ENCODE results near the gene ZNF488.

Gene ZNF488

DNA sequence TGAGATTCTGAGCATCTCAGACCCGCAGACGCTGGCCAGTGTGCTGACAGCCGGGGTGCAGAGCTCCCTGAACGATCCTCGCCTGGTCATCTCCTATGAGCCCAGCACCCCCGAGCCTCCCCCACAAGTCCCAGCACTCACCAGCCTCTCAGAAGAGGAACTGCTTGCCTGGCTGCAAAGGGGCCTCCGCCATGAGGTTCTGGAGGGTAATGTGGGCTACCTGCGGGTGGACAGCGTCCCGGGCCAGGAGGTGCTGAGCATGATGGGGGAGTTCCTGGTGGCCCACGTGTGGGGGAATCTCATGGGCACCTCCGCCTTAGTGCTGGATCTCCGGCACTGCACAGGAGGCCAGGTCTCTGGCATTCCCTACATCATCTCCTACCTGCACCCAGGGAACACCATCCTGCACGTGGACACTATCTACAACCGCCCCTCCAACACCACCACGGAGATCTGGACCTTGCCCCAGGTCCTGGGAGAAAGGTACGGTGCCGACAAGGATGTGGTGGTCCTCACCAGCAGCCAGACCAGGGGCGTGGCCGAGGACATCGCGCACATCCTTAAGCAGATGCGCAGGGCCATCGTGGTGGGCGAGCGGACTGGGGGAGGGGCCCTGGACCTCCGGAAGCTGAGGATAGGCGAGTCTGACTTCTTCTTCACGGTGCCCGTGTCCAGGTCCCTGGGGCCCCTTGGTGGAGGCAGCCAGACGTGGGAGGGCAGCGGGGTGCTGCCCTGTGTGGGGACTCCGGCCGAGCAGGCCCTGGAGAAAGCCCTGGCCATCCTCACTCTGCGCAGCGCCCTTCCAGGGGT, 35.2 kb downstream of the ZNF488 start:
- Histone ChIP-seq H3K27me3 (replicated peaks in 2 of 5; ENCODE audit: control insufficient read depth in 4 of 5, insufficient read depth in 5 of 5, low read length in 4 of 5) (peaks cover 0 to 2% (median 0%) of the 10 kb centered on the region in 5 experiments), H3K36me3 (ENCODE audit: control insufficient read depth in 4 of 4, insufficient read depth in 4 of 4, low read length in 3 of 4) (no peaks in the 10 kb centered on the region), H3K9me3 (ENCODE audit: control extremely low read depth in 1 of 5, control insufficient read depth in 4 of 5, insufficient read depth in 2 of 5, low read depth in 1 of 5, low read length in 4 of 5) (no peaks in the 10 kb centered on the region), H3K4me1 (ENCODE audit: control extremely low read depth in 1 of 4, control insufficient read depth in 4 of 4, insufficient read depth in 4 of 4, low read length in 3 of 4) (no peaks in the 10 kb centered on the region), H3K27ac (ENCODE audit: insufficient read depth in 1 of 2, low read depth in 1 of 2, low read length in 2 of 2, poor library complexity in 1 of 2, severe bottlenecking in 2 of 2) (no peak overlapping the region), H3K4me3 (ENCODE audit: control insufficient read depth in 1 of 7, extremely low read depth in 1 of 7, insufficient read depth in 4 of 7, low read depth in 2 of 7, low read length in 6 of 7) (no peak overlapping the region)
- ChIA-PET POLR2A (no interaction called here), CTCF (interaction anchor here (1.7 kb wide), 1 partner anchor 12 kb away, joined by 5 read pairs; no protein-coding TSS in a partner anchor)
- no peak for DNase-seq
- WGBS (ENCODE audit: insufficient coverage): 94% methylated on average over 33 of the region's 36 CpGs

DNA sequence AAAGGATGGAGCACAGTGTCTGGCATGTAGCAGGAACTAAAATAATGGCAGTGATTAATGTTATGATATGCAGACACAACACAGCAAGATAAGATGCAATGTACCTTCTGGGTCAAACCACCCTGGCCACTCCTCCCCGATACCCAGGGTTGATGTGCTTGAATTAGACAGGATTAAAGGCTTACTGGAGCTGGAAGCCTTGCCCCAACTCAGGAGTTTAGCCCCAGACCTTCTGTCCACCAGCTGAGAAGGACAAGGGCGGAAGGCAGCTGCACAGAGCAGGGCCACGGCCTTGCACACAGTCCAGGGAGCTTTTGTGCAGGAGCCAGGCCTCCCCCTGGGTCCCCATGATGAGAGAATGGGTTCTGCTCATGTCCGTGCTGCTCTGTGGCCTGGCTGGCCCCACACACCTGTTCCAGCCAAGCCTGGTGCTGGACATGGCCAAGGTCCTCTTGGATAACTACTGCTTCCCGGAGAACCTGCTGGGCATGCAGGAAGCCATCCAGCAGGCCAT, 35.9 kb downstream of the ZNF488 start, which contains the start of gene RBP3:
Gene RBP3, plus strand, starts transcription at position 226 of the 514 bp plus-strand sequence. Its CDS starts 122 bp downstream, at position 348.
- DNase-seq: no peak
- Histone ChIP-seq H3K27ac (ENCODE audit: insufficient read depth in 1 of 2, low read depth in 1 of 2, low read length in 2 of 2, poor library complexity in 1 of 2, severe bottlenecking in 2 of 2) (no peak within 1 kb of the TSS), H3K4me1 (ENCODE audit: control extremely low read depth in 1 of 4, control insufficient read depth in 4 of 4, insufficient read depth in 4 of 4, low read length in 3 of 4) (no peaks in the 10 kb centered on the region), H3K27me3 (replicated peaks in 2 of 5; ENCODE audit: control insufficient read depth in 4 of 5, insufficient read depth in 5 of 5, low read length in 4 of 5) (peaks cover 0 to 2% (median 0%) of the 10 kb centered on the region in 5 experiments), H3K4me3 (ENCODE audit: control insufficient read depth in 1 of 7, extremely low read depth in 1 of 7, insufficient read depth in 4 of 7, low read depth in 2 of 7, low read length in 6 of 7) (no peak within 1 kb of the TSS), H3K9me3 (ENCODE audit: control extremely low read depth in 1 of 5, control insufficient read depth in 4 of 5, insufficient read depth in 2 of 5, low read depth in 1 of 5, low read length in 4 of 5) (no peaks in the 10 kb centered on the region), H3K36me3 (ENCODE audit: control insufficient read depth in 4 of 4, insufficient read depth in 4 of 4, low read length in 3 of 4) (no peaks in the 10 kb centered on the region)
- WGBS (ENCODE audit: insufficient coverage): 97% methylated on average over 4 of the region's 5 CpGs
- ChIA-PET POLR2A (no interaction called here), CTCF (interaction anchor here (1.7 kb wide), 1 partner anchor 12 kb away, joined by 5 read pairs; no protein-coding TSS in a partner anchor)

DNA sequence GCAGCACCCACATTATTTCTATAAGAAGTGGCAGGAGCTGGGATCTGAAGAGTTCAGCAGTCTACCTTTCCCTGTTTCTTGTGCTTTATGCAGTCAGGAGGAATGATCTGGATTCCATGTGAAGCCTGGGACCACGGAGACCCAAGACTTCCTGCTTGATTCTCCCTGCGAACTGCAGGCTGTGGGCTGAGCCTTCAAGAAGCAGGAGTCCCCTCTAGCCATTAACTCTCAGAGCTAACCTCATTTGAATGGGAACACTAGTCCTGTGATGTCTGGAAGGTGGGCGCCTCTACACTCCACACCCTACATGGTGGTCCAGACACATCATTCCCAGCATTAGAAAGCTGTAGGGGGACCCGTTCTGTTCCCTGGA, 36.8 kb downstream of the ZNF488 start:
- peaks cover 0 to 2% (median 0%) of the 10 kb centered on the region in 5 experiments for H3K27me3 ChIP-seq (replicated peaks in 2 of 5; ENCODE audit: control insufficient read depth in 4 of 5, insufficient read depth in 5 of 5, low read length in 4 of 5)
- WGBS (ENCODE audit: insufficient coverage): 96% methylated on average over 3 of the region's 4 CpGs
- no peak overlapping the region for H3K4me3 ChIP-seq (ENCODE audit: control insufficient read depth in 1 of 7, extremely low read depth in 1 of 7, insufficient read depth in 4 of 7, low read depth in 2 of 7, low read length in 6 of 7)
- no peaks in the 10 kb centered on the region for H3K36me3 ChIP-seq (ENCODE audit: control insufficient read depth in 4 of 4, insufficient read depth in 4 of 4, low read length in 3 of 4)
- no peak overlapping the region for H3K27ac ChIP-seq (ENCODE audit: insufficient read depth in 1 of 2, low read depth in 1 of 2, low read length in 2 of 2, poor library complexity in 1 of 2, severe bottlenecking in 2 of 2)
- CTCF ChIA-PET: interaction anchor here (1.7 kb wide), 1 partner anchor 13 kb away, joined by 5 read pairs; no protein-coding TSS in a partner anchor
- no peak for DNase-seq
- POLR2A ChIA-PET: no interaction called here
- H3K4me1 ChIP-seq (ENCODE audit: control extremely low read depth in 1 of 4, control insufficient read depth in 4 of 4, insufficient read depth in 4 of 4, low read length in 3 of 4): no peaks in the 10 kb centered on the region
- no peaks in the 10 kb centered on the region for H3K9me3 ChIP-seq (ENCODE audit: control extremely low read depth in 1 of 5, control insufficient read depth in 4 of 5, insufficient read depth in 2 of 5, low read depth in 1 of 5, low read length in 4 of 5)

DNA sequence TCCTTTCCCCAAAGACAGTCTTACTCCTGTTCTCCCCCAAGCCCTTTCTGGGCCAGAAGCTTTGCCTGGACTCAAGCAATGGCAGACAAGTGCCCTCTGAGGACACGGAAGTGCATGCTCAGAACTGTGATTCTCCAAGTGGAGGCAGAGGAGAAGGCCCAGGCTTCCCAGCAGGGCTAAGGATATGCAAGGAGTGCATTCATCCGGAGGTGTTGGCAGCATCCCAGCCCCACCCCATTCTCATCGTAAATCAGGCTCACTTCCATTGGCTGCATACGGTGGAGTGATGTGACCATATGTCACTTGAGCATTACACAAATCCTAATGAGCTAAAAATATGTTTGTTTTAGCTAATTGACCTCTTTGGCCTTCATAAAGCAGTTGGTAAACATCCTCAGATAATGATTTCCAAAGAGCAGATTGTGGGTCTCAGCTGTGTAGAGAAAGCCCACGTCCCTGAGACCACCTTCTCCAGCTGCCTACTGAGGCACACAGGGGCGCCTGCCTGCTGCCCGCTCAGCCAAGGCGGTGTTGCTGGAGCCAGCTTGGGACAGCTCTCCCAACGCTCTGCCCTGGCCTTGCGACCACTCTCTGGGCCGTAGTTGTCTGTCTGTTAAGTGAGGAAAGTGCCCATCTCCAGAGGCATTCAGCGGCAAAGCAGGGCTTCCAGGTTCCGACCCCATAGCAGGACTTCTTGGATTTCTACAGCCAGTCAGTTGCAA, 37.4 kb downstream of the ZNF488 start:
- ChIA-PET CTCF (interaction anchor here (1.0 to 1.7 kb wide), 2 partner anchors 14 to 352 kb away, joined by 3 to 5 read pairs; no protein-coding TSS in a partner anchor), POLR2A (no interaction called here)
- H3K27me3 ChIP-seq (replicated peaks in 2 of 5; ENCODE audit: control insufficient read depth in 4 of 5, insufficient read depth in 5 of 5, low read length in 4 of 5): peaks cover 0 to 2% (median 0%) of the 10 kb centered on the region in 5 experiments
- WGBS (ENCODE audit: insufficient coverage): 96% methylated on average over 9 of the region's 13 CpGs
- no peak for DNase-seq
- H3K36me3 ChIP-seq (ENCODE audit: control insufficient read depth in 4 of 4, insufficient read depth in 4 of 4, low read length in 3 of 4): no peaks in the 10 kb centered on the region
- no peaks in the 10 kb centered on the region for H3K9me3 ChIP-seq (ENCODE audit: control extremely low read depth in 1 of 5, control insufficient read depth in 4 of 5, insufficient read depth in 2 of 5, low read depth in 1 of 5, low read length in 4 of 5)
- H3K4me1 ChIP-seq (ENCODE audit: control extremely low read depth in 1 of 4, control insufficient read depth in 4 of 4, insufficient read depth in 4 of 4, low read length in 3 of 4): no peaks in the 10 kb centered on the region
- no peak overlapping the region for H3K27ac ChIP-seq (ENCODE audit: insufficient read depth in 1 of 2, low read depth in 1 of 2, low read length in 2 of 2, poor library complexity in 1 of 2, severe bottlenecking in 2 of 2)
- no peak overlapping the region for H3K4me3 ChIP-seq (ENCODE audit: control insufficient read depth in 1 of 7, extremely low read depth in 1 of 7, insufficient read depth in 4 of 7, low read depth in 2 of 7, low read length in 6 of 7)

DNA sequence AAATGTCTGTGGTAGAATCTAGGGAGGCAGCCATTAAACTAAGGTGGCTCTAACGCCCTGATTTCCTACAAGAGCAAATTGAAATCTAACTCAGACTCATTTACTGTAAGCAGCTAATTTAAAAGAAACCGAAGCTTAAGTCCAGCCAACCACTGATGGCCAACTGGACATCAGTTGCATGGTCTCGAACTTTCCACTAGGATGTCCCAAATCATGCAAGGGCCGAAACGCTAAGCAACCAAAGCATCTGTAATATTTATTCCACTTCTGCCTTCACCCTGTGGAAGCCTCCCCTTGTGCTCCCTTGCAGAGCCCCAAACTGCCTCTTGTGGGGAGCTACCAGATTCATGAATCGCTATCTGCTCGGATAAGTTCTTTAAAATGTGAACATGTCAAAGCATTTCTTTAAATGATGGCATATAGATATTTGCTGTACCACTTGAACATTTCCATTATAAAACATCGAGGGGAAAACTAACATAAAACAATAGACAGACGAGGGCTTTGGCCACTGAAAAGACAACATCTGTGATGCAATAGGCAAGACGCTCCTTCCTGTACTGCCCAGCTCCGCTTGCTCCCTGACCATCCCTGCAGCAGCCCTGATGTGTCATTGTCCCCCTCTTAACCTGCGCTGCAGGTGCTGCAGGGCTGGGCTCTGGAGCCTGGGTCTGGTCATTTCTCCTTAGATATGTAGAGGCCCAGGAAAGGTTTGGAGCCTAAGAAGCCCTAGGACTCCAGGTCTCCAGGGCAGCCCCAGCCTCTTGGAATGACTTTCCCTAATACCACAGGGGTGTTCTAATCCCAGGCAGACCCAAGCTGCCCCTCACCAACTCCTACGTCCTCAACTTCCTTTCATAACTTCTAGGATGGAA, 38.9 kb downstream of the ZNF488 start:
- DNase-seq: no peak
- H3K27me3 ChIP-seq (replicated peaks in 2 of 5; ENCODE audit: control insufficient read depth in 4 of 5, insufficient read depth in 5 of 5, low read length in 4 of 5): peaks cover 0 to 2% (median 0%) of the 10 kb centered on the region in 5 experiments
- POLR2A ChIA-PET: no interaction called here
- no peaks in the 10 kb centered on the region for H3K36me3 ChIP-seq (ENCODE audit: control insufficient read depth in 4 of 4, insufficient read depth in 4 of 4, low read length in 3 of 4)
- 96% methylated on average over 10 of the region's 13 CpGs for WGBS (ENCODE audit: insufficient coverage)
- H3K27ac ChIP-seq (ENCODE audit: insufficient read depth in 1 of 2, low read depth in 1 of 2, low read length in 2 of 2, poor library complexity in 1 of 2, severe bottlenecking in 2 of 2): no peak overlapping the region
- H3K9me3 ChIP-seq (ENCODE audit: control extremely low read depth in 1 of 5, control insufficient read depth in 4 of 5, insufficient read depth in 2 of 5, low read depth in 1 of 5, low read length in 4 of 5): no peaks in the 10 kb centered on the region
- CTCF ChIA-PET: no interaction called here
- peaks cover 0 to 3% (median 2%) of the 10 kb centered on the region in 4 experiments for H3K4me1 ChIP-seq (ENCODE audit: control extremely low read depth in 1 of 4, control insufficient read depth in 4 of 4, insufficient read depth in 4 of 4, low read length in 3 of 4)
- H3K4me3 ChIP-seq (ENCODE audit: control insufficient read depth in 1 of 7, extremely low read depth in 1 of 7, insufficient read depth in 4 of 7, low read depth in 2 of 7, low read length in 6 of 7): no peak overlapping the region

DNA sequence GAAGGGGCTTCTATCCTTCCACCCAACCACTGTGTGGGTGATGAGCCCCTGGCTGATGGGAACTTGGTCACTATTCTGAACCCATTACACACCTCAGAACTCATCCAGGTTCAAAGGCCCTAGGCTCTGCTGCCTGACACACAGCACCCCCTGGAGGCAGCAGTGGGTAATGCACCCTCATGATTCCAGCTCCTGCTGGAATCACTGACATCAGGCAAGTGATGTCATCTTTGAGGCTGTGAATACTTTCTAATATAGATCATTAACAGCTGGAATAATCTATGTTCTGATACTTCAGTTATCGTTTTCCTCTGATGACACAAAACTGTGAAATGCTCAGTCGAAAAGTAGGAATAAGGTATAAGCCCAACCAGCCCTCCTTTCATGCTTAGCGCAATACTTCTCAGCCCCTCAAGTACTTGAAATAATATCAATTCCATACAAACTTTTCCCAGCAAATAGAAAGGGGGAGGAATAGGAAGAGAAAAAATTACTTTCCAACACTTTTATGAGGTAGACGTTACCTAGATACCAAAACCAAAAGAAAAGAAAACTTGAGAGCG, 43.4 kb downstream of the ZNF488 start:
- WGBS (ENCODE audit: insufficient coverage): no CpG with 5 or more reads among the region's 5 CpGs
- peaks cover 0 to 11% (median 10%) of the 10 kb centered on the region in 4 experiments for H3K4me1 ChIP-seq (ENCODE audit: control extremely low read depth in 1 of 4, control insufficient read depth in 4 of 4, insufficient read depth in 4 of 4, low read length in 3 of 4)
- H3K27ac ChIP-seq (ENCODE audit: insufficient read depth in 1 of 2, low read depth in 1 of 2, low read length in 2 of 2, poor library complexity in 1 of 2, severe bottlenecking in 2 of 2): no peak overlapping the region
- CTCF ChIA-PET: interaction anchor here (0.8 to 1.7 kb wide), 6 partner anchors 12 to 316 kb away, joined by 3 to 6 read pairs (median 4); no protein-coding TSS in a partner anchor
- peak overlapping the region in 1 of 7 experiments; percentile 39 for H3K4me3 ChIP-seq (ENCODE audit: control insufficient read depth in 1 of 7, extremely low read depth in 1 of 7, insufficient read depth in 4 of 7, low read depth in 2 of 7, low read length in 6 of 7)
- peak; percentile 60 to 75 (median 74) for DNase-seq
- POLR2A ChIA-PET: no interaction called here
- no peaks in the 10 kb centered on the region for H3K9me3 ChIP-seq (ENCODE audit: control extremely low read depth in 1 of 5, control insufficient read depth in 4 of 5, insufficient read depth in 2 of 5, low read depth in 1 of 5, low read length in 4 of 5)
- peaks cover 0 to under 1% (median 0%) of the 10 kb centered on the region in 5 experiments for H3K27me3 ChIP-seq (replicated peaks in 2 of 5; ENCODE audit: control insufficient read depth in 4 of 5, insufficient read depth in 5 of 5, low read length in 4 of 5)
- H3K36me3 ChIP-seq (ENCODE audit: control insufficient read depth in 4 of 4, insufficient read depth in 4 of 4, low read length in 3 of 4): no peaks in the 10 kb centered on the region

Measured in common myeloid progenitor, CD34-positive (primary cell).